GM18907 (cell line): ENCODE data around the gene NUP214.

ENCODE experiments used
- ATAC-seq: cut with Tn5 transposase; IDR thresholded peaks from one replicate; pipeline ENCODE4 v1.9.1; 2021; ENCODE audit warnings: mild to moderate bottlenecking, moderate library complexity; ENCODE audit not compliant: unreplicated experiment

The NUP214 gene

GRCh38 chr9:131274674-131275331 lies 149.4 kb downstream of the NUP214 start:
- ATAC-seq, result no peak

- no peak for ATAC-seq
Observed at GRCh38 chr9:131275332-131276093, 150.1 kb downstream of the NUP214 start.

- no peak for ATAC-seq
Observed at GRCh38 chr9:131276094-131276888, 150.9 kb downstream of the NUP214 start, which contains the start of gene FAM78A. TSS of gene FAM78A (minus strand) at chr9:131276510. CDS start at chr9:131276179, 331 bp downstream.

GRCh38 chr9:131276891-131277286 lies 151.5 kb downstream of the NUP214 start:
- ATAC-seq, result no peak

GRCh38 chr9:131277287-131277909 lies 152.0 kb downstream of the NUP214 start:
- peak; percentile 7 for ATAC-seq

- peak; percentile 31 for ATAC-seq
Observed at GRCh38 chr9:131277910-131278701, 152.7 kb downstream of the NUP214 start.

- ATAC-seq, result no peak
Observed at GRCh38 chr9:131278702-131279111, 153.3 kb downstream of the NUP214 start.

GRCh38 chr9:131279196-131279862 lies 153.9 kb downstream of the NUP214 start:
- ATAC-seq, result no peak

- no peak for ATAC-seq
Observed at GRCh38 chr9:131279863-131280570, 154.6 kb downstream of the NUP214 start.

GRCh38 chr9:131280660-131281059 lies 155.3 kb downstream of the NUP214 start:
- no peak for ATAC-seq

- ATAC-seq, result no peak
Observed at GRCh38 chr9:131281119-131281965, 156.0 kb downstream of the NUP214 start.

GRCh38 chr9:131282175-131282574 lies 156.8 kb downstream of the NUP214 start:
- no peak for ATAC-seq

GRCh38 chr9:131282688-131283422 lies 157.5 kb downstream of the NUP214 start:
- ATAC-seq, result no peak
